K562 (cell line): ENCODE data around the gene CACNA2D2. TPM values are rescaled to one million over a fixed set of nuclear protein-coding genes. Genes with fewer than 3 reads are reported as not detected.

Source experiments
- ATAC-seq: fragments of 200-7000 bp; cut with Tn5 transposase; 3 replicates; pipeline ENCODE4 v1.9.1; 2020; ENCODE audit warnings: moderate library complexity
- BruUV-seq: library from RNA; stranded (reverse); fragments of 400-500 nt; replicated peaks from 2 replicates; lab custom pipeline; 2021; lab: Mats Ljungman, UMichigan
- CTCF ChIA-PET: fragments of 300-600 bp; formaldehyde crosslinking; extraction: SDS; loops from one replicate; lab custom pipeline; 2021; ENCODE audit warnings: low intra/inter-chr PET ratio; lab: Yijun Ruan, JAX
- POLR2A ChIA-PET: fragments of 300-600, 350-650 bp; sonication (Branson Sonifier 250); formaldehyde crosslinking; extraction: SDS; loops from one replicate; lab custom pipeline; 2021; ENCODE audit warnings: antibody characterized with exemption, inconsistent platforms; lab: Yijun Ruan, JAX
- DNase-seq, 4 experiments: peaks; one replicate each; pipeline versions ENCODE4 v3.0.0 to v3.0.0-alpha.2; 2011 to 2018; ENCODE audit warnings: low spot score in 3 of 4, mixed read lengths in 3 of 4; ENCODE audit errors: extremely low read depth in 1 of 4
- FAIRE-seq: peaks from 2 replicates; lab custom pipeline; 2011; peaks lifted over from hg19 to GRCh38; lab: Jason Lieb, UNC
- H2AFZ ChIP-seq: 2 replicates; pipeline ENCODE4 v1.6.0; 2011; ENCODE audit warnings: low read depth, low read length, control low read depth, inconsistent platforms
- H3K27ac ChIP-seq: fragments of 200-600 bp; 3 replicates; pipeline ENCODE4 v1.8.0; 2011; ENCODE audit warnings: low read depth, mild to moderate bottlenecking, control low read depth, inconsistent platforms, low read length, moderate library complexity, mixed read lengths; ENCODE audit errors: extremely low read depth
- H3K27me3 ChIP-seq, 2 experiments: fragments of 300-600 bp in 1 of 2; 2 replicates in 1 of 2; 3 replicates in 1 of 2; pipeline versions ENCODE4 v1.6.0 to v1.8.0; 2011; ENCODE audit warnings: inconsistent platforms in 2 of 2, low read length in 2 of 2, mild to moderate bottlenecking in 1 of 2, mixed read lengths in 1 of 2, moderate library complexity in 1 of 2; ENCODE audit not compliant: control insufficient read depth in 2 of 2, insufficient read depth in 2 of 2
- H3K36me3 ChIP-seq: fragments of 300-600 bp; 3 replicates; pipeline ENCODE4 v1.8.0; 2011; ENCODE audit warnings: mild to moderate bottlenecking, low read length, inconsistent platforms; ENCODE audit not compliant: control insufficient read depth, insufficient read depth
- H3K4me1 ChIP-seq, 2 experiments: fragments of 200-600 bp in 1 of 2; replicated peaks in 1 of 2; 2 replicates in 1 of 2; 3 replicates in 1 of 2; pipeline versions ENCODE4 v1.5.1 to v1.8.0; 2011; ENCODE audit warnings: inconsistent platforms in 2 of 2, low read length in 2 of 2, mild to moderate bottlenecking in 1 of 2, mixed read lengths in 1 of 2, moderate library complexity in 1 of 2; ENCODE audit not compliant: control insufficient read depth in 2 of 2, insufficient read depth in 2 of 2
- H3K4me2 ChIP-seq: 2 replicates; pipeline ENCODE4 v1.6.1; 2011; ENCODE audit warnings: low read length, control low read depth, inconsistent platforms, mixed read lengths; ENCODE audit not compliant: insufficient read depth
- H3K4me3 ChIP-seq: fragments of 200-600 bp; sonication (generic), shearing (Covaris generic); 2 replicates; pipeline ENCODE4 v1.5.1; 2016; ENCODE audit warnings: control low read depth, inconsistent platforms
- H3K79me2 ChIP-seq: fragments of 200-600 bp; 3 replicates; pipeline ENCODE4 v1.8.0; 2011; ENCODE audit warnings: low read length, inconsistent platforms; ENCODE audit not compliant: control insufficient read depth, insufficient read depth
- H3K9ac ChIP-seq, 2 experiments: 2 replicates each; pipeline versions ENCODE4 v1.6.0 to v1.6.1; 2011; ENCODE audit warnings: low read depth in 2 of 2, low read length in 2 of 2, control low read depth in 1 of 2, inconsistent platforms in 1 of 2, mild to moderate bottlenecking in 1 of 2, mixed read lengths in 1 of 2; ENCODE audit not compliant: insufficient read depth in 1 of 2
- H3K9me1 ChIP-seq: one replicate; pipeline ENCODE4 v1.6.0; 2011; ENCODE audit warnings: inconsistent platforms, mild to moderate bottlenecking, low read length, moderate library complexity; ENCODE audit not compliant: control insufficient read depth, insufficient read depth
- H3K9me3 ChIP-seq: replicated peaks from 2 replicates; pipeline ENCODE4 v1.5.1; 2011; ENCODE audit warnings: low read depth, low read length, inconsistent platforms; ENCODE audit not compliant: control insufficient read depth, insufficient read depth
- H4K20me1 ChIP-seq: replicated peaks from 2 replicates; pipeline ENCODE4 v1.6.1; 2011; ENCODE audit warnings: low read length, inconsistent platforms, mixed read lengths; ENCODE audit not compliant: control insufficient read depth, insufficient read depth
- CBFB ChIP-seq: sonication (generic); formaldehyde crosslinking; IDR thresholded peaks from 2 replicates; pipeline ENCODE4 v1.4.0; 2020; ENCODE audit warnings: mild to moderate bottlenecking, missing genetic modification reagents
- CHD4 ChIP-seq: fragments of 200-600 bp; sonication (generic); IDR thresholded peaks from 3 replicates; pipeline ENCODE4 v1.6.1; 2012; ENCODE audit warnings: low read depth, mild to moderate bottlenecking, mixed read lengths, low read length, inconsistent platforms; ENCODE audit not compliant: insufficient read depth, insufficient replicate concordance, poor library complexity, severe bottlenecking
- DDX20 ChIP-seq: fragments of 450-650 bp; IDR thresholded peaks from 2 replicates; pipeline ENCODE4 v1.6.1; 2016; ENCODE audit warnings: missing genetic modification characterization, low read depth, mild to moderate bottlenecking, missing compliant biosample characterization, moderate library complexity
- FOXM1 ChIP-seq, 2 experiments: fragments of 450-650 bp in 1 of 2; sonication (generic) in 1 of 2; formaldehyde crosslinking in 1 of 2; IDR thresholded peaks; 2 replicates each; pipeline versions ENCODE4 v1.6.1 to v1.9.0; 2017 to 2022; ENCODE audit warnings: low read depth in 2 of 2, mild to moderate bottlenecking in 2 of 2, missing genetic modification reagents in 1 of 2, moderate library complexity in 1 of 2
- HOXB6 ChIP-seq: fragments of 250-450 bp; sonication (Bioruptor Pico); IDR thresholded peaks from 2 replicates; pipeline ENCODE4 v1.5.1; 2022; ENCODE audit warnings: mild to moderate bottlenecking, borderline replicate concordance
- NCOR1 ChIP-seq: fragments of 450-650 bp; IDR thresholded peaks from 2 replicates; pipeline ENCODE4 v1.6.1; 2016; ENCODE audit warnings: mild to moderate bottlenecking, moderate library complexity
- OTX1 ChIP-seq: fragments of 450-650 bp; formaldehyde crosslinking; IDR thresholded peaks from 2 replicates; pipeline ENCODE4 v1.4.0; 2022; ENCODE audit warnings: mild to moderate bottlenecking
- RBM25 ChIP-seq: fragments of 200-400 bp; formaldehyde crosslinking; IDR thresholded peaks from 2 replicates; pipeline ENCODE4 v1.6.1; 2018; ENCODE audit warnings: low read length, low read depth, moderate library complexity; ENCODE audit not compliant: severe bottlenecking
- SIN3B ChIP-seq: fragments of 450-650 bp; IDR thresholded peaks from 2 replicates; pipeline ENCODE4 v1.6.1; 2017; ENCODE audit warnings: low read depth, mild to moderate bottlenecking, moderate library complexity
- SMAD1 ChIP-seq: fragments of 150-350 bp; IDR thresholded peaks from 2 replicates; pipeline ENCODE4 v1.6.1; 2014; ENCODE audit warnings: low read length, low read depth; ENCODE audit not compliant: partially characterized antibody
- SMAD2 ChIP-seq: fragments of 150-350 bp; IDR thresholded peaks from 2 replicates; pipeline ENCODE4 v1.6.1; 2014; ENCODE audit warnings: low read depth, mild to moderate bottlenecking, low read length
- ZNF3 ChIP-seq: fragments of 250-450 bp; sonication (Bioruptor Pico); IDR thresholded peaks from 2 replicates; pipeline ENCODE4 v1.5.0; 2021; ENCODE audit warnings: mild to moderate bottlenecking, moderate library complexity
- ZNF589 ChIP-seq: fragments of 200-800 bp; sonication (Bioruptor generic); IDR thresholded peaks from 2 replicates; pipeline ENCODE4 v1.6.1; 2016; ENCODE audit warnings: low read depth, missing genetic modification characterization, missing compliant biosample characterization
- WGBS: fragments of 100-300 bp; shearing (Covaris generic); methylation state at CpG from one replicate; pipeline ENCODE4 v1.1.6; 2016; ENCODE audit warnings: low coverage, mixed read lengths; ENCODE audit not compliant: insufficient coverage; ENCODE audit errors: missing lambda C conversion rate; 5-methylcytosine and 5-hydroxymethylcytosine counted together
- in situ Hi-C: fragments of 300-500 bp; cut with MboI; formaldehyde crosslinking; loops from 4 replicates; pipeline ENCODE4 v1.15.0; 2018; ENCODE audit warnings: inconsistent platforms, mixed read lengths
- intact Hi-C: fragments of 100-400 bp; cut with micrococcal nuclease; formaldehyde crosslinking; loops from 2 replicates; pipeline ENCODE4 v1.14.2; 2022
- polyA plus RNA-seq, 8 experiments: library from polyadenylated mRNA; depleted of rRNA in 4 of 8; stranded (reverse) in 5 of 8; unstranded in 3 of 8; fragments of >200 nt; fragmentation: Nextera tagmentation in 2 of 8; fragmentation: Illumina TruSeq in 1 of 8; extraction: Ambion mirVana in 2 of 8; extraction: Trizol in 1 of 8; gene quantifications; 2 replicates each; pipeline versions ENCODE4 v1.2.1 to v1.2.3, GENCODE V29; 2011 to 2014; ENCODE audit warnings: inconsistent platforms in 1 of 8, missing spikeins in 1 of 8
- total RNA-seq, 7 experiments: library from RNA; depleted of rRNA in 6 of 7; stranded (reverse); fragments of >200 nt in 6 of 7; fragmentation: Illumina TruSeq in 2 of 7; extraction: Trizol in 2 of 7; gene quantifications; 2 replicates each; pipeline versions ENCODE4 v1.2.1 to v1.2.3, GENCODE V29; 2011 to 2021; ENCODE audit warnings: low replicate concordance in 1 of 7
- TF ChIP-seq, protein P1 (sequence below): fragments of 250-450 bp; sonication (Bioruptor Pico); IDR thresholded peaks from 2 replicates; pipeline ENCODE4 v1.8.0; 2022; ENCODE audit warnings: moderate library complexity, mild to moderate bottlenecking, inconsistent platforms
- TF ChIP-seq, protein P2 (sequence below): fragments of 200-800 bp; sonication (Bioruptor generic); IDR thresholded peaks from 2 replicates; pipeline ENCODE4 v1.6.1; 2017; ENCODE audit warnings: missing genetic modification characterization, missing compliant biosample characterization
- TF ChIP-seq, protein P3 (sequence below): sonication (generic); formaldehyde crosslinking; IDR thresholded peaks from 2 replicates; pipeline ENCODE4 v1.8.0; 2023; ENCODE audit warnings: mild to moderate bottlenecking, missing genetic modification reagents

CACNA2D2 gene
- total and polyA plus RNA-seq, 9 of the 15 experiments (the other 6 are each of a cell fraction or from before 2014, with no cell fraction given): 0.11 to 0.58 (median 0.36) TPM; not detected in 2

DNA sequence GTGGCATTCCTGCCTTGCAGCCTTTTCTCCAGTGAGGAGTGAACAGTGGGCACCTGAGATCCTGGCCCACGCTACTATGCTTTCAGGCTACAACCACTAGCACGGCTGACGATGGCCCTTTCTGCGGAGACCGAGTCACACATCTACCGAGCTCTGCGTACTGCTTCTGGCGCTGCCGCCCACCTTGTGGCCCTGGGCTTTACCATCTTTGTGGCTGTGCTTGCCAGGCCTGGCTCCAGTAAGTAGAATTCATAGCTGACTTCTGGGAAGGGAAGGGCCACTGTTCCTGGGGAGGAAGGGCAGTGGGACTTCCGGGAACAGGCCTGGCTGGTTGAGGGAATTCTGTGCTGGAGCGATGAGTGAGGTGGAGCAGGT is 152.1 kb downstream of the CACNA2D2 start:
- Histone ChIP-seq H3K4me2 (peak overlapping the region; percentile 86), H4K20me1 (peaks cover 10% of the 10 kb centered on the region; the same call in 1 of the 2 replicates), H3K79me2 (peaks cover 36% of the 10 kb centered on the region), H3K4me3 (peak overlapping the region; percentile 72), H3K27me3 (no peaks in the 10 kb centered on the region), H3K27ac (peak overlapping the region; percentile 77; the same call in 1 of the 3 replicates), H3K9me1 (peaks cover 6% of the 10 kb centered on the region), H3K9ac (peak overlapping the region; percentile 73 to 93), H2AFZ (peak overlapping the region; percentile 98), H3K4me1 (peaks cover 18 to 43% of the 10 kb centered on the region in 2 experiments; a peak in 4 of 5 replicates), H3K9me3 (no peaks in the 10 kb centered on the region; the same call in 1 of the 2 replicates), H3K36me3 (peaks cover 55% of the 10 kb centered on the region; the same call in 2 of the 3 replicates)
- 0% methylated on average over 3 of the region's 11 CpGs for WGBS
- intact Hi-C loops (no loop called here), in situ Hi-C loops (no loop called here)
- FAIRE-seq: no peak
- POLR2A ChIA-PET: interaction anchor here (0.6 to 1.6 kb wide), 5 partner anchors 10 to 251 kb away, joined by 3 to 5 read pairs (median 3); partner anchors contain the start of gene RASSF1
- no TSS peak for BruUV-seq
- CTCF ChIA-PET: interaction anchor here (1.0 kb wide), 1 partner anchor 91 kb away, joined by 3 read pairs; no protein-coding TSS in a partner anchor
- no peak for ATAC-seq
- DNase-seq: no peak
- TF ChIP-seq, protein P1, sequence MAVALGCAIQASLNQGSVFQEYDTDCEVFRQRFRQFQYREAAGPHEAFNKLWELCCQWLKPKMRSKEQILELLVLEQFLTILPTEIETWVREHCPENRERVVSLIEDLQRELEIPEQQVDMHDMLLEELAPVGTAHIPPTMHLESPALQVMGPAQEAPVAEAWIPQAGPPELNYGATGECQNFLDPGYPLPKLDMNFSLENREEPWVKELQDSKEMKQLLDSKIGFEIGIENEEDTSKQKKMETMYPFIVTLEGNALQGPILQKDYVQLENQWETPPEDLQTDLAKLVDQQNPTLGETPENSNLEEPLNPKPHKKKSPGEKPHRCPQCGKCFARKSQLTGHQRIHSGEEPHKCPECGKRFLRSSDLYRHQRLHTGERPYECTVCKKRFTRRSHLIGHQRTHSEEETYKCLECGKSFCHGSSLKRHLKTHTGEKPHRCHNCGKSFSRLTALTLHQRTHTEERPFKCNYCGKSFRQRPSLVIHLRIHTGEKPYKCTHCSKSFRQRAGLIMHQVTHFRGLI (CRISPR knock-in tag): no peak
- no peak for TF ChIP-seq DDX20 (tag)
- TF ChIP-seq ZNF589 (CRISPR knock-in tag): no peak
- no peak for TF ChIP-seq CBFB
- TF ChIP-seq RBM25: no peak
- TF ChIP-seq, protein P2, sequence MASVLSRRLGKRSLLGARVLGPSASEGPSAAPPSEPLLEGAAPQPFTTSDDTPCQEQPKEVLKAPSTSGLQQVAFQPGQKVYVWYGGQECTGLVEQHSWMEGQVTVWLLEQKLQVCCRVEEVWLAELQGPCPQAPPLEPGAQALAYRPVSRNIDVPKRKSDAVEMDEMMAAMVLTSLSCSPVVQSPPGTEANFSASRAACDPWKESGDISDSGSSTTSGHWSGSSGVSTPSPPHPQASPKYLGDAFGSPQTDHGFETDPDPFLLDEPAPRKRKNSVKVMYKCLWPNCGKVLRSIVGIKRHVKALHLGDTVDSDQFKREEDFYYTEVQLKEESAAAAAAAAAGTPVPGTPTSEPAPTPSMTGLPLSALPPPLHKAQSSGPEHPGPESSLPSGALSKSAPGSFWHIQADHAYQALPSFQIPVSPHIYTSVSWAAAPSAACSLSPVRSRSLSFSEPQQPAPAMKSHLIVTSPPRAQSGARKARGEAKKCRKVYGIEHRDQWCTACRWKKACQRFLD (CRISPR knock-in tag): no peak
- TF ChIP-seq CHD4: no peak
- TF ChIP-seq SIN3B: no peak
- TF ChIP-seq SMAD2: no peak
- no peak for TF ChIP-seq NCOR1
- no peak for TF ChIP-seq OTX1
- no peak for TF ChIP-seq SMAD1
- no peak for TF ChIP-seq FOXM1 (IDR thresholded peaks at IDR 0.05; ENCODE audit: low read depth)
- TF ChIP-seq FOXM1 (CRISPR knock-in tag; IDR thresholded peaks at IDR 0.05; ENCODE audit: low read depth): no peak
- TF ChIP-seq ZNF3 (CRISPR knock-in tag): no peak
- TF ChIP-seq HOXB6 (CRISPR knock-in tag): no peak
- TF ChIP-seq, protein P3, sequence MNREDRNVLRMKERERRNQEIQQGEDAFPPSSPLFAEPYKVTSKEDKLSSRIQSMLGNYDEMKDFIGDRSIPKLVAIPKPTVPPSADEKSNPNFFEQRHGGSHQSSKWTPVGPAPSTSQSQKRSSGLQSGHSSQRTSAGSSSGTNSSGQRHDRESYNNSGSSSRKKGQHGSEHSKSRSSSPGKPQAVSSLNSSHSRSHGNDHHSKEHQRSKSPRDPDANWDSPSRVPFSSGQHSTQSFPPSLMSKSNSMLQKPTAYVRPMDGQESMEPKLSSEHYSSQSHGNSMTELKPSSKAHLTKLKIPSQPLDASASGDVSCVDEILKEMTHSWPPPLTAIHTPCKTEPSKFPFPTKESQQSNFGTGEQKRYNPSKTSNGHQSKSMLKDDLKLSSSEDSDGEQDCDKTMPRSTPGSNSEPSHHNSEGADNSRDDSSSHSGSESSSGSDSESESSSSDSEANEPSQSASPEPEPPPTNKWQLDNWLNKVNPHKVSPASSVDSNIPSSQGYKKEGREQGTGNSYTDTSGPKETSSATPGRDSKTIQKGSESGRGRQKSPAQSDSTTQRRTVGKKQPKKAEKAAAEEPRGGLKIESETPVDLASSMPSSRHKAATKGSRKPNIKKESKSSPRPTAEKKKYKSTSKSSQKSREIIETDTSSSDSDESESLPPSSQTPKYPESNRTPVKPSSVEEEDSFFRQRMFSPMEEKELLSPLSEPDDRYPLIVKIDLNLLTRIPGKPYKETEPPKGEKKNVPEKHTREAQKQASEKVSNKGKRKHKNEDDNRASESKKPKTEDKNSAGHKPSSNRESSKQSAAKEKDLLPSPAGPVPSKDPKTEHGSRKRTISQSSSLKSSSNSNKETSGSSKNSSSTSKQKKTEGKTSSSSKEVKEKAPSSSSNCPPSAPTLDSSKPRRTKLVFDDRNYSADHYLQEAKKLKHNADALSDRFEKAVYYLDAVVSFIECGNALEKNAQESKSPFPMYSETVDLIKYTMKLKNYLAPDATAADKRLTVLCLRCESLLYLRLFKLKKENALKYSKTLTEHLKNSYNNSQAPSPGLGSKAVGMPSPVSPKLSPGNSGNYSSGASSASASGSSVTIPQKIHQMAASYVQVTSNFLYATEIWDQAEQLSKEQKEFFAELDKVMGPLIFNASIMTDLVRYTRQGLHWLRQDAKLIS (CRISPR knock-in tag): no peak
